GM21367 (cell line): ENCODE measurements around the gene KIAA1755.
"Not testable (repeated sequence)": the region's sequence is repeated elsewhere in the genome, so short reads cannot be mapped to it uniquely, and the experiment has no call there.

Source experiments
- ATAC-seq: cut with Tn5 transposase; IDR thresholded peaks from one replicate; pipeline ENCODE4 v1.9.1; 2021; ENCODE audit not compliant: unreplicated experiment

The KIAA1755 gene

DNA sequence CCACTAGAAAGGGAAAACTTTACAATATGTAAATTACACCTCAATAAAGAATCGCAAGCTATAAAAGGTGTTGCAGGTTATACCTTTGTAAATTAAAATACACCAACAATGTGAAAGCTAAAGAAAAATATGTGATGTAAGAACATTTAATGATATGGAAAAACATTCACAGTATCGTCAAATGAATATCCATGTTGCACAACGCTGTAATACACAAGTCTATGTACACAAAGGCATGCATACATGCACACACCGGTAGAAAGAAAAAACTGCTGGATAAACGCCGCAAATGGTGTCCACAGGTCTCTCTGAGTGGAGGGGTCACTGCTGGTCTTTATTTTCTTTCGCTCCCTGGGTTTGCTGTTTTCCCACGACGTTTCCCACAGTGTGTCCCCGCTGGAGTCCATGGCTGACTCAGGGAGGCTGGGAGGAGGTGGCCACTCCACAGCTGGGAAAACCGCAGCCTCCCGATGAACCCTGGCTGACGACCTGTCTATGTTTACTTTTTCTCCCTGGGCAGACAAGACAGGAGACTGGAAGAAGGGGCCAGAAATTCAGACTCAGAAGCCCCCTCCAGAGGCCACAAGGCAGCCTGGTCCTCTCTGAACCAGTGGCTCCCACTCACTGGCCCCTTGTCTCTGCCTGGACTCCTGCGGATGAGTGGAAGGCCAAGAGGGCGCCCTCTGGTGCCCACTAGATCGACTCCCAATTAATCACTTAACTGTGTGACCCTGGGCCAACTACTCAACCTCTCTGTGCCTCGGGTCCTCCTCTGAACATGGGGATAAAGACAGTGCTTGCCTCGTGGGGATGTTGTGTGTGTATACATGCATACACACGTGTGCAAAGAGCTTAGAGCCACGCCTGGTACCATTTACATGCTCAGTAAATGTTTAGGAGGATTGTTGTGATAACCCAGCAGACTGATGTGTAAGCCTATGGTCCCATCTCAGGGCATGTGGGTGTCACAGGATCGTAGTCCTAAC, 30.6 kb upstream of the KIAA1755 start:
- no peak for ATAC-seq

- no peak for ATAC-seq
Measured at GRCh38 chr20:38286586-38287531, 26.3 kb upstream of the KIAA1755 start.

- no peak for ATAC-seq
Measured at GRCh38 chr20:38284893-38285444, 24.4 kb upstream of the KIAA1755 start.

DNA sequence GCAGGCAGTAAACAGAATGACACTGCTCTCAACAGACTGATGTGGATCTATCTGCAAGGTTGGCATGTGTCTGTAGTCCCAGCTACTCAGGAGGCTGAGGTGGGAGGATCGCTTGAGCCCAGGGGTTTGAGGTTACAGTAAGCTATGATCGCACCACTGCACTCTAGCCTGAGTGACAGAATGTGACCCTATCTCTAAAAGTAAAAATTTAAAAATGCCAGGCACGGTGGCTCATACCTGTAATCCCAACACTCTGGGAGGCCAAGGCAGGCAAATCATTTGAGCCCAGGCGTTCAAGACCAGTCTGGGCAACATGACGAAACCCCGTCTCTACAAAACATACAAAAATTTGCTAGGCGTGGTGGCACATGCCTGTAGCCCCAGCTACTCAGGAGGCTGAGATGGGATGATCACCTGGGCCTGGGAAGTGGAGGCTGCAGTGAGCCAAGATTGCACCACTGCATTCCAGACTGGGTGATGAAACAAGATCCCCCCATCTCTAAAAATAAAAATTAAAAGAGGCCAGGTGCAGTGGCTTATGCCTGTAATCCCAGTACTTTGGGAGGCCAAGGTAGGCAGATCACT, 23.6 kb upstream of the KIAA1755 start:
- not testable (repeated sequence) for ATAC-seq

DNA sequence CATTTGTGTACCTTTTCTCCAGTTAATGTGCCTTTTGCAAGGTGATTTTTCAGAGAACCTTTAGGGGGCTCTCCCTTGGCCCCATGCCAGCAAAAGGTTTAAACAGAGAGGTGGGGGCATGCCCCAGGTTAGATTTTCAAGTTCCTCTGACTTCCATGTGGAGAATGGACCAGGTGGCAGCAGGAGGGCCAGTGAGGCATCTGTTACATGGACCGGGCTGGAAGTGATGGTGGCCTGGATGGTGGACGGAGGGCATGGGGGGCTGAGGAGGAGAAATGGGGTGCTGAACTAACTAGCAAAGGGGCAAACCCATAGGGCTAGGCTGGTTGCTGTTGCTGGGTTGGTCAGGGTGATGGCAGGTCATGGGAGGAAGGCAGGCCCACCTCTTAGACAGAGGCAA, 22.7 kb upstream of the KIAA1755 start:
- no peak for ATAC-seq

DNA sequence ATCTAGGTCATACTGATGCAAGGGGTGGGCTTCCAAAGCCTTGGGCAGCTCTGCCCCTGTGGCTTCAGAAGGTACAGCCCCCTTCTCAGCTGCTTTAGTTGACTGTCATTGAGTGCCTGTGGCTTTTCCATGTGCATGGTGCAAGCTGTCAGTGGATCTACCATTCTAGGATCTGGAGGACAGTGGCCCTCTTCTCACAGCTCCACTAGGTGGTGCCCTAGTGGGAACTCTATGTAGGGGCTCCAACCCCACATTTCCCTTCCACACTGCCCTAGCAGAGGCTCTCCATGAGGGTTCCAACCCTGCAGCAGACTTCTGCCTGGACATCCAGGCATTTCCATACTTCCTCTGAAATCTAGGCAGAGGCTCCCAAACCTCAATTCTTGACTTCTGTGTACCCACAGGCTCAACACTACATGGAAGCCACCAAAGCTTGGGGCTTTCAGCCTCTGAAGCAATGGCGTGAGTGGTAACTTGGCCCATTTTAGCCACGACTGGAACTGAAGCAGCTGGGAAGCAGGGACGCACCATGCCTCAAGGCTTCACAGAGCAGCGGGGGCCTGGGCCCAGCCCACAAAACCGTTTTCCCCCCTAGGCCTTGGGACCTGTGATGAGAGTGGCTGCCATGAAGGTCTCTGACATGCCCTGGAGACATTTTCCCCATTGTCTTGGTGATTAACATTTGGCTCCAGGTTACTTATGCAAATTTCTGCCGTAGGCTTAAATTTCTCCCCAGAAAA, 20.8 kb upstream of the KIAA1755 start:
- not testable (repeated sequence) for ATAC-seq

DNA sequence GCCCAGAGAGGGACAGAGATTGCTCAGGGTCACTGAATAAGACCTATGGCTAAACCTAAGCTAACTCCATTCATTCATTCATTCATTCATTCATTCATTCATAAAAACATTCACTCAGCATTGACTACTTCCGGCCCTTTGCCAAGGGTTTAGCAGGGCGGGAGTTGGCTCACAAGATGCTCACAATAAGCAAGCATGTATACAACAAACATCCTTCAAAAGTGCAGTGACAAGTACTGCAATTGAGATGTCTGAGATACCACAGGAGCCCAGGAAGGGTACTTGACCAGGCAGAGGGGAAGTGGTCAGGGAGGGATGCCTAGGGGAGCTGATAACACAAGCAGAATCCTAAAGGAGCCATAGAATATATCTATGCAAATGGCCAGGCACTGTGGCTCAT, 18.2 kb upstream of the KIAA1755 start:
- ATAC-seq: no peak

- ATAC-seq: no peak
Measured at GRCh38 chr20:38278131-38278530, 17.6 kb upstream of the KIAA1755 start.

DNA sequence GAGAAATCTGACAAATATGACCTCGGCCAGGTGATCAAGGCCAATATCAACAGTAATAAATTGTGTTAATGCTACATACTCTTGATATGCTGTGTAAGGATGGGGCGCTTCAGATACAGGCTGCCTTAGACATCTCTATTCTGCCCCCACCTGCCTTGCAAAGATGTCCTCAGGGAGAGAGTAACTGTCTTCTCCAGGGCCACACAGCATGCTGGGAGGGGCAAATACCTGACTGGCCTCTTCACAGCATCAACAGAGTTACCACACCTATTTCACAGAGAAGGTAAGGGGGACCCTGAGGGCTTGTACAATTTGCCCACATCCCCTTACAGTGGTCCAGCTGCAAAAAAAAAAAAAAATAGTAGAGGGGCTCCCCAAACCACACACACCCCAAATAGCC, 17.2 kb upstream of the KIAA1755 start:
- no peak for ATAC-seq

DNA sequence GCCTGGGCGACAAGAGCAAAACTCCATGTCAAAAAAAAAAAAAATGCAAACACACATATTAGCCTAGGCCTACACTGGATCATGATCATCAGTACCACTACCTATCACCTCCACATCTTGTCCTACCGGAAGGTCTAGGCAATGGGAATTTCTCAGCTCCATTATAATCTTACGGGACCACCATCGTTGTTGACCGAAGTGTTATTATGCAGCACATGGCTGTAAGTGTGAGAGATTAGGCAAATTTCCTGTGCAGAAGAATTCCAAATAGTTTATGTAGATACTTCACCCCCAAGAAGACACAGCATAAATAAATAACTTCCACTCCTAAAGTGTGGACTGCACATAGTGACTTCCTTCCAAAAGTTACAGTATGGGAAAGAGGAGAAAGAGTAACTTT, 16.8 kb upstream of the KIAA1755 start:
- no peak for ATAC-seq

DNA sequence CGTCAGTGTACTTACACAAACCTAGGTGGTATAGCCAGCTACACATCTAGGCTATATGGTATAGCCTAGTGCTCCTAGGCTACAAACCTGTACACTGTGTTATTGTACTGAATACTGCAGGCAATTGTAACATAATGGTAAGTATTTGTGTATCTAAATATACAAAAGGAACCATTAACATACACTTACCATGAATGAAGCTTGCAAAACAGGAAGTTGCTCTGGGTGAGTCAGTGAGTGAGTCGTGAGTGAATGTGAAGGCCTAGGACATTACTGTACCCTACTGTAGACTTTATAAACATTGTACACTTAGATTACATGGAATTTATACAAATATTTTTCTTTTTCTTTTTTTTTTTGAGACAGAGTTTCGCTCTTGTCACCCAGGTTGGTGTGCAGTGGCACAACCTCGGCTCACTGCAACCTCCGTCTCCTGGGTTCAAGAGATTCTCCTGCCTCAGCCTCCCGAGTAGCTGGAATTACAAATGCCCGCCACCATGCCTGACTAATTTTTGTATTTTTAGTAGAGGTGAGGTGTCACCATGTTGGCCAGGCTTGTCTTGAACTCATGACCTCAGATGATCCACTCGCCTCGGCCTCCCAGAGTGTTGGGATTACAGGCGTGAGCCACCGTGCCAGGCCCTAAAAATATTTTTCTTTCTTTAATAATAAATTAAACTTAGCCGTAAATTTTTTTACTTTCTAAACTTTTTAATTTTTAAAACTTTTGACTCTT, 15.4 kb upstream of the KIAA1755 start:
- no peak for ATAC-seq

DNA sequence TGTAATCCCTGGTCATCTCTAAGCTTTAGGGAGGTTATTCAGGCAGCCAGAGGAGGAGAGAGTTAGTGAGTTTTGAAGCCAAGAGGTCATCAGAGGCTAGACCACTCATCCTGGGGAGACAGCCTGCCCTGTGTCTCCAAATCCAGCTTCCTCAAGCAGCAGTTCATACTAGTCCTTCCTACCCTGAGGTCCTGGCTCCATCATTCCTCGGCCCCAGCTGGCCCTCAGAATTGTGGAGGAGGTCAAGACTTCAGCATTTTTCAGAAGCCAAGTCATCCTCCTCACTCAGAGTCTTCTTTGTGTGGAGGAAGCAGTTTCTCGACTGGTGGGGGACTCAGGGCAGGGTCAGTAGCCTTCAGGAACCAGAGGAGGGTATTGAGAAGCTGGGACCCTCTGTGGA, 12.4 kb upstream of the KIAA1755 start:
- no peak for ATAC-seq

DNA sequence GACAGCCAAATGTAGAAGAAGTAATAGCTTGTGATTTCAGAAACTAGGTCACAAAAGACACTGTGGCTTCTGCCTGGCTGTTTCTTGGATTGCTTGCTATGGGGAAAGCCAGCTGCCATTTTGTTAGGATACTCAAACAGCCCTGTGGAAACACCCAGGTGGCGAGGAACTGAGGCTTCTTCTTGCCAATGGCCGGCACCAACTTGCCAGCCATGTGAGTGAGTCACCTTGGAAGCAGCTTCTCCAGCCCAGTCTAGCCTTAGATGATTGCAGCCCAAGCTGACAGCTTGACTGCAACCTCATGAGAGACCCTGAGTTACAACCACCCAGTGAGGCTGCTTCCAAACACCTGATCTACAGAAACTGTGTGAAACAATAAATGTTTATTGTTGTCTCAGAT, 11.9 kb upstream of the KIAA1755 start:
- no peak for ATAC-seq

DNA sequence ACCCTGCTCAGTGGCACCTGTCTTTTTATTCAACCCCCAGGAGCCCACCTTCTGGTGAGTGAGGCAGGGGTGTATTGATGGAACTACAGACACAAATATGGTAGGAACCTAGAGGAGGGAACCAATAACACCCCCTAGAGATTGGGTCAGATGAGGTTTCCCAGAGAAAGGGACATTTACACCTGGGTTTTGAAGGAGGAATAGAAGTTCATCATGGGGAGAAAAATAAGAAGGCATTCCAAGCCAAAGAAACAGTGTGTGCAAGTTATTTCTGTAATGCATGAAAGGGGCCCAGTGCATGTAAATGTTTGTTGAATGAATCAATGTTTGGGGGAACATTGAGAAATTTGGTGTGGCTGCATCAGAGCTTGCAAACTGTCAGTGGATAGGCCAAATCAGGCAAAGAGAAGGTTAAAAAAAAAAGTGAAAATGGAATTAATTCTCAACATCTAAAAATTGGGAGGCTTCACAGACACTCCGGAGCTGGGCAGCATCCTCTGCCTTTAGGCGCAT, 11.1 kb upstream of the KIAA1755 start:
- no peak for ATAC-seq

DNA sequence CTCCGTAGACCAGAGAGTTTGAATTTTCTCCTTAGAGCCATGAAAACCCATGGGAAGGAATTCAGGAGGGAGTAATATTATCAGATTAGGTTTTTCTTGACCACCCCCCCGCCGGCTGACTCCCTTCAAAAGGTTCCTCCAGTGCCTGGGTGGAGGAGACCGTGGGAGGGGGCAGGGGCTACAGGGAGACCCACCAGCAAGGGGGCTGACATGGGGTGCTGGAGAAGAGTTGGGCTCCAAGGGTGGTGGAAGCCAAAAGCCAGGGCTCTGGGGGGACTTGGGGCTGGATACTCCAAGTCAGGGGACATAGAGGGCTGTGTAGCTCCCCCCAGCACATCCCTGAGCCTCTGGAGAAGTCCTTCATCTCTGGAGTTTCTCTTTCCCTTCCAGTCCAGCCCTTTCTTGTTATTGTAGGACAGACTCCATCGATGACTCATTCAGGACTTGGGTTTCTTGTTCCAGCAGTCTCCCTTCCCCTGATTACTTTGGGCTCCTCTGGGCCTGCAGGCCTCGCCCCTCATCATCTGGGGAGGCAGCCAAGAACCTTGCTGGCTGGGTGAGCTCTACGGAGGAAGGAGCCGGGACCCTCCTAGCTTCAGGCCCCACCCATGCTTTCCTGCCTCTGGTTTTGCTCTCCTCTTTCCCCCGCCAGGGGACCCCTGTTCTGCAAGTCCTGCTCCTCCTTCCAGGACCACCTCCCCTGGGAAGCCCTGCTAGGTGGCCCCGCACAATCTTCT, 10.5 kb upstream of the KIAA1755 start:
- ATAC-seq: no peak

GRCh38 chr20:38269715-38270114, 9.2 kb upstream of the KIAA1755 start:
- no peak for ATAC-seq

DNA sequence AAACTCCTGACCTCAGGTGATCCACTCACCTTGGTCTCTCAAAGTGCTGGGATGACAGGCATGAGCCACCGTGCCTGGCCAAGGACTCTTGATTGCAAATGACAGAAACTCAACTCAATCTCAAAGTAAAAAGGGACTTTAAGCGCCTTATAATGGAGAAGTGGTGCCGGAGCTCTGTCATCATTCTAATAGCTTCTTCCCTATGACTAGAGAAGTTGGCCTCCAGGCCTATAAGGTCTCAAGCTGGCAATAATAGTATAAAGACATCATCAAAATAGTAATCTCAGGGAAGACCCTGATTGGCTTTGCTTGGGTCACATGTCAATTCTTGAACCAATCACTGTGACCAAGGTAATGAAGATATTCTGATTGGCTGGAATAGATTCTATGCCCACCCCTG, 8.5 kb upstream of the KIAA1755 start:
- ATAC-seq: no peak

DNA sequence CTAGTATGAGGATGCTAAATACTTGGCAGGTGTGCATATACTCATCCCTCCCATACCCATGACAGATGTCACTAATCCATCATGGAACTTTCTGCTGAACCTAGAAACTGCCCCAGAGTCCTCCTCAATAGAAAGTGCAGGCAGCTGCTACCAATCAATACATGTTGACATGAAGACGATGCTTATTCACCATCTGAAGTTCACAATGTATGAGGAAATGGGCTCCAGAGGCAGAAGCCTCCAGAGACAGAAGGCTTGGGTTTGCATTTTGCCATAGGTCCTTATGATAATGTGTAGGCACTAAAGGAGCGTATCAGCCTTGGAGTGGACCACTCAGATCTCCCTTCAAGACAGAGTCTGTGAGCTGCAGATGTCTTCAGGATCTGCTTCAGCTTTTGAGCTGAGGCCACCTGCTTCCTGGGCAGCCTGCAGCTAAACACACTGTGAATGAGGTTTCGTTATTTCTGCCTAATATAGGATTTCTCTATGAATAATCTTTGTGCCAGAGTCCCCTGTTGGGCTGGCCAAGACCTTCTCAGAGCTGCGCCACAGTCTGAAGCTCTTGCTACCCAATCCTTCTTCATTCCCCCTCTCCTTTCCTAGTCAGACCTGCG, 7.5 kb upstream of the KIAA1755 start:
- ATAC-seq: no peak
